Measurements from ENCODE around the gene GDE1. TPM values are rescaled to one million over a fixed set of nuclear protein-coding genes. Genes with fewer than 3 reads are reported as not detected.

Gene GDE1
- total RNA-seq, 1 experiment from 2014 or later, result 48.6 TPM

DNA sequence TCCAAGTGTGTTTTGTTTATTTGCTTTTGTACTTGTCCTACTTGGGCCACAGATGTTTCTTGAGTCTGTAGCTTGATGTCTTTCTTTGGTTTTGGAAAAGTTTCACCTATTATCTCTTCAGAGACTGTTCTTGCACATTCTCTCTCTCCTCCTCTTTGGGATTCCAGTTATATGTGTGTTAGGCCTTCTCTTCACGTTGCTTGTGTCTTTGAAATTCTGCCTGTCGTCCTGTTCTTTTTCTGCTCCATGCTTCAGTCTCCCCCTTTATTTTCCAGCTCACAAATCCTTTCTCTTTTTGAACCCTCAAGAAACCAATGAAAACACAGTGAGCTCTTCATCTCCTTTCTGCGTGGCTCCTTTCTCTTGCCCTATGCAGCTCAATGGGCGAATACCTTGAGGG lies 41.5 kb upstream of the GDE1 start:
- no peak overlapping the region for H3K27ac Mint-ChIP-seq
- Histone ChIP-seq H3K79me1 (ENCODE audit: insufficient read depth, low read depth, low read length, poor library complexity, severe bottlenecking) (peaks cover 6% of the 10 kb centered on the region), H3K27me3 (ENCODE audit: insufficient read depth, low read length) (no peaks in the 10 kb centered on the region), H3K18ac (ENCODE audit: insufficient read length, low read depth, low read length) (no peak overlapping the region), H4K5ac (ENCODE audit: insufficient read length, low read depth, low read length) (no peak overlapping the region), H3K4me2 (ENCODE audit: insufficient read depth, insufficient read length, low read length) (no peak overlapping the region), H3K4ac (ENCODE audit: low read depth, low read length) (no peak overlapping the region), H2BK20ac (ENCODE audit: low read depth, low read length, poor library complexity, severe bottlenecking) (no peak overlapping the region), H3T11ph (ENCODE audit: low read length) (no peak overlapping the region), H4K20me1 (ENCODE audit: control insufficient read depth, insufficient read depth, insufficient read length) (no peaks in the 10 kb centered on the region), H4K91ac (ENCODE audit: insufficient read length, low read depth, low read length) (no peak overlapping the region), H2BK12ac (ENCODE audit: insufficient read length, low read depth, low read length) (no peak overlapping the region), H2BK15ac (ENCODE audit: low read depth, low read length) (no peak overlapping the region), H3K9me3 (ENCODE audit: control insufficient read depth, low read depth, low read length) (no peaks in the 10 kb centered on the region), H2BK5ac (ENCODE audit: insufficient read length, low read length) (no peak overlapping the region), H3K79me2 (ENCODE audit: insufficient read depth, low read length) (no peaks in the 10 kb centered on the region), H2AFZ (ENCODE audit: low read length) (no peak overlapping the region), H3K23me2 (ENCODE audit: insufficient read length, low read depth, low read length, poor library complexity, severe bottlenecking) (no peaks in the 10 kb centered on the region), H3K14ac (ENCODE audit: insufficient read depth, low read length) (no peak overlapping the region), H2BK120ac (ENCODE audit: low read depth, low read length, poor library complexity, severe bottlenecking) (no peak overlapping the region), H3K23ac (ENCODE audit: insufficient read length, low read depth, low read length) (no peak overlapping the region), H3K27ac (ENCODE audit: insufficient read length, low read depth, low read length) (no peak overlapping the region), H3K56ac (ENCODE audit: insufficient read length, low read depth, low read length) (no peak overlapping the region), H3K4me1 (ENCODE audit: insufficient read depth, low read length) (no peaks in the 10 kb centered on the region), H4K8ac (replicated peaks; ENCODE audit: insufficient read length, low read depth, low read length) (no peak overlapping the region), H2AK5ac (ENCODE audit: insufficient read length, low read length) (no peak overlapping the region), H3K9ac (ENCODE audit: extremely low read depth, insufficient read length, low read length) (no peak overlapping the region)
- H3K36me3 Mint-ChIP-seq (ENCODE audit: insufficient read depth in 1 of 3, low read depth in 3 of 3), result peaks cover 19 to 57% (median 34%) of the 10 kb centered on the region in 3 experiments; a peak in 6 of 7 replicates
- no peaks in the 10 kb centered on the region for H3K27me3 Mint-ChIP-seq (ENCODE audit: low read depth)
- peaks cover 6 to 12% of the 10 kb centered on the region in 2 experiments for H3K9me3 Mint-ChIP-seq
- no peak overlapping the region for H3K4me3 Mint-ChIP-seq
- no CpG with 5 or more reads among the region's 4 CpGs for WGBS (ENCODE audit: extremely low coverage, insufficient read length, low lambda C conversion rate)
- no peak for DNase-seq
- H3K4me1 Mint-ChIP-seq, result peaks cover 6 to 9% of the 10 kb centered on the region in 2 experiments
- TF ChIP-seq, protein P1, sequence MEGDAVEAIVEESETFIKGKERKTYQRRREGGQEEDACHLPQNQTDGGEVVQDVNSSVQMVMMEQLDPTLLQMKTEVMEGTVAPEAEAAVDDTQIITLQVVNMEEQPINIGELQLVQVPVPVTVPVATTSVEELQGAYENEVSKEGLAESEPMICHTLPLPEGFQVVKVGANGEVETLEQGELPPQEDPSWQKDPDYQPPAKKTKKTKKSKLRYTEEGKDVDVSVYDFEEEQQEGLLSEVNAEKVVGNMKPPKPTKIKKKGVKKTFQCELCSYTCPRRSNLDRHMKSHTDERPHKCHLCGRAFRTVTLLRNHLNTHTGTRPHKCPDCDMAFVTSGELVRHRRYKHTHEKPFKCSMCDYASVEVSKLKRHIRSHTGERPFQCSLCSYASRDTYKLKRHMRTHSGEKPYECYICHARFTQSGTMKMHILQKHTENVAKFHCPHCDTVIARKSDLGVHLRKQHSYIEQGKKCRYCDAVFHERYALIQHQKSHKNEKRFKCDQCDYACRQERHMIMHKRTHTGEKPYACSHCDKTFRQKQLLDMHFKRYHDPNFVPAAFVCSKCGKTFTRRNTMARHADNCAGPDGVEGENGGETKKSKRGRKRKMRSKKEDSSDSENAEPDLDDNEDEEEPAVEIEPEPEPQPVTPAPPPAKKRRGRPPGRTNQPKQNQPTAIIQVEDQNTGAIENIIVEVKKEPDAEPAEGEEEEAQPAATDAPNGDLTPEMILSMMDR (conservative IDR thresholded peaks at IDR 0.05), result no peak
